ENCODE measurements around the gene KRTAP4-5.
"Not testable (repeated sequence)": the region's sequence is repeated elsewhere in the genome, so short reads cannot be mapped to it uniquely, and the experiment has no call there.

The KRTAP4-5 gene

GRCh38 chr17:41105347-41105746, 44.3 kb downstream of the KRTAP4-5 start, which contains the start of gene KRTAP4-9:
Gene KRTAP4-9 (plus strand): TSS chr17:41105389. CDS start chr17:41105389, 0 bp downstream.
- DNase-seq, result not testable (repeated sequence)

GRCh38 chr17:41104386-41105038, 45.1 kb downstream of the KRTAP4-5 start:
- not testable (repeated sequence) for DNase-seq

- DNase-seq, result no peak
Measured at GRCh38 chr17:41103896-41104295, 45.7 kb downstream of the KRTAP4-5 start.

- no peak for DNase-seq
Measured at GRCh38 chr17:41101586-41102259, 47.9 kb downstream of the KRTAP4-5 start, which contains the start of gene KRTAP4-16. Gene KRTAP4-16 (minus strand): TSS chr17:41102209. CDS start chr17:41102209, 0 bp downstream.

GRCh38 chr17:41099682-41100480, 49.7 kb downstream of the KRTAP4-5 start:
- DNase-seq, result not testable (repeated sequence)

All from NCI-H1436 (cell line).